B cell (primary cell): Measurements from ENCODE around the gene GJC1. TPM values are rescaled to one million over a fixed set of nuclear protein-coding genes. Genes with fewer than 3 reads are reported as not detected.
"Not testable (repeated sequence)": the region's sequence is repeated elsewhere in the genome, so short reads cannot be mapped to it uniquely, and the experiment has no call there.

ENCODE experiments used
- ATAC-seq: fragments of 200-7000 bp; cut with Tn5 transposase; one replicate; pipeline ENCODE4 v1.10.0; 2021; ENCODE audit warnings: low read depth, mild to moderate bottlenecking, moderate number of reproducible peaks, moderate library complexity
- CTCF ChIA-PET: fragments of 350-600 bp; sonication (Branson Sonifier 250); formaldehyde crosslinking; loops from one replicate; lab custom pipeline; 2021; ENCODE audit warnings: antibody characterized with exemption, inconsistent platforms; lab: Charles Lee
- POLR2A ChIA-PET: fragments of 350-600 bp; sonication (Branson Sonifier 250); formaldehyde crosslinking; loops from one replicate; lab custom pipeline; 2021; ENCODE audit warnings: antibody characterized with exemption; lab: Charles Lee
- DNase-seq: peaks from one replicate; pipeline ENCODE4 v3.0.0; 2013
- H2AFZ ChIP-seq: 2 replicates; pipeline ENCODE4 v1.6.1; 2012; ENCODE audit warnings: mild to moderate bottlenecking, low read depth, low read length; ENCODE audit not compliant: insufficient read depth, poor library complexity, severe bottlenecking
- H3K27ac ChIP-seq, 2 donors: 1 replicate in 1 of 2; 2 replicates in 1 of 2; pipeline ENCODE4 v1.5.1; 2012 to 2013; ENCODE audit warnings: low read length in 2 of 2, mild to moderate bottlenecking in 2 of 2, moderate library complexity in 1 of 2
- H3K27me3 ChIP-seq, 4 experiments: fragments of 200-600 bp in 1 of 4; sonication (generic) in 1 of 4; replicated peaks in 1 of 4; 1 replicate in 2 of 4; 2 replicates in 2 of 4; pipeline versions ENCODE4 v1.6.1 to v1.7.0; 2013 to 2016; ENCODE audit warnings: low read length in 3 of 4, mild to moderate bottlenecking in 2 of 4, mixed read lengths in 1 of 4, moderate library complexity in 1 of 4; ENCODE audit not compliant: insufficient read depth in 4 of 4, control insufficient read depth in 3 of 4; ENCODE audit errors: control extremely low read depth in 1 of 4
- H3K36me3 ChIP-seq, 2 experiments: replicated peaks in 1 of 2; 1 replicate in 1 of 2; 2 replicates in 1 of 2; pipeline versions ENCODE4 v1.6.1 to v1.7.1; 2013; ENCODE audit warnings: low read length in 1 of 2; ENCODE audit not compliant: insufficient read depth in 2 of 2, control insufficient read depth in 1 of 2; ENCODE audit errors: control extremely low read depth in 1 of 2, extremely low read depth in 1 of 2
- H3K4me1 ChIP-seq, 2 donors: fragments of 200-600 bp in 1 of 2; sonication (generic) in 1 of 2; 1 replicate in 1 of 2; 2 replicates in 1 of 2; pipeline versions ENCODE4 v1.5.1 to v1.6.1; 2013 to 2017; ENCODE audit warnings: low read length in 2 of 2; ENCODE audit not compliant: control insufficient read depth in 2 of 2, insufficient read depth in 2 of 2
- H3K4me2 ChIP-seq: replicated peaks from 2 replicates; pipeline ENCODE3; 2012; ENCODE audit warnings: mild to moderate bottlenecking, low read depth, low read length; ENCODE audit not compliant: poor library complexity, severe bottlenecking
- H3K4me3 ChIP-seq, 5 experiments: fragments of 200-600 bp in 1 of 5; sonication (generic) in 1 of 5; 1 replicate in 3 of 5; 2 replicates in 2 of 5; pipeline versions ENCODE4 v1.5.1 to v1.7.0; 2011 to 2016; ENCODE audit warnings: low read length in 4 of 5, mild to moderate bottlenecking in 4 of 5, low read depth in 2 of 5, control low read depth in 1 of 5, moderate library complexity in 1 of 5; ENCODE audit not compliant: insufficient read depth in 1 of 5; ENCODE audit errors: control extremely low read depth in 1 of 5, extremely low read depth in 1 of 5
- H3K79me2 ChIP-seq: fragments of 200-600 bp; sonication (generic); one replicate; pipeline ENCODE4 v1.6.0; 2016; ENCODE audit warnings: low read length; ENCODE audit not compliant: control insufficient read depth, insufficient read depth
- H3K9ac ChIP-seq: fragments of 200-600 bp; sonication (generic); 2 replicates; pipeline ENCODE4 v1.6.1; 2017; ENCODE audit warnings: mild to moderate bottlenecking, low read length, moderate library complexity
- H3K9me3 ChIP-seq, 3 donors: one replicate each; pipeline versions ENCODE4 v1.6.1 to v1.7.1; 2013; ENCODE audit warnings: low read length in 2 of 3; ENCODE audit not compliant: control insufficient read depth in 2 of 3, insufficient read depth in 1 of 3; ENCODE audit errors: control extremely low read depth in 1 of 3
- H4K20me1 ChIP-seq: 2 replicates; pipeline ENCODE4 v1.6.0; 2012; ENCODE audit warnings: mild to moderate bottlenecking, low read length; ENCODE audit not compliant: insufficient read depth, control insufficient read depth, poor library complexity, severe bottlenecking
- H3K27ac Mint-ChIP-seq: one replicate; pipeline ENCODE4 v1.8.0; 2021; ENCODE audit warnings: mixed read lengths
- H3K27me3 Mint-ChIP-seq: one replicate; pipeline ENCODE4 v1.8.0; 2021; ENCODE audit warnings: mixed read lengths
- H3K4me1 Mint-ChIP-seq: one replicate; pipeline ENCODE4 v1.8.0; 2021; ENCODE audit warnings: mixed read lengths
- H3K4me3 Mint-ChIP-seq: one replicate; pipeline ENCODE4 v1.8.0; 2021; ENCODE audit warnings: mixed read lengths
- H3K9me3 Mint-ChIP-seq: one replicate; pipeline ENCODE4 v1.8.0; 2022; ENCODE audit warnings: mixed read lengths; ENCODE audit not compliant: insufficient read depth
- EZH2 ChIP-seq: IDR thresholded peaks from 2 replicates; pipeline ENCODE4 v1.6.1; 2012; ENCODE audit warnings: borderline replicate concordance, low read depth, mild to moderate bottlenecking, moderate library complexity, low read length; ENCODE audit not compliant: insufficient read depth, poor library complexity, severe bottlenecking
- WGBS: methylation state at CpG from one replicate; pipeline ENCODE4 v1.1.5; 2013; ENCODE audit warnings: missing lambda C conversion rate; ENCODE audit not compliant: insufficient coverage; 5-methylcytosine and 5-hydroxymethylcytosine counted together
- intact Hi-C: fragments of 100-400 bp; cut with micrococcal nuclease; formaldehyde crosslinking; loops from one replicate; pipeline ENCODE4 v1.10.0; 2022
- polyA plus RNA-seq: library from polyadenylated mRNA; depleted of rRNA; stranded (reverse); fragments of >200 nt; gene quantifications from 2 replicates; pipeline ENCODE4 v1.2.3, GENCODE V29; 2012
- total RNA-seq, 2 donors: library from RNA; stranded (reverse); fragments of 120-200 nt in 1 of 2; gene quantifications; 1 replicate in 1 of 2; 2 replicates in 1 of 2; pipeline versions ENCODE4 v1.2.3 to v1.2.4, GENCODE V29; 2013 to 2022
- TF ChIP-seq, protein P1 (sequence below): fragments of 200-600 bp; IDR thresholded peaks from one replicate; pipeline ENCODE4 v1.8.0; 2022; ENCODE audit warnings: antibody characterized with exemption, mild to moderate bottlenecking

Gene GJC1
- total and polyA plus RNA-seq, 2 donors (not counting 1 experiment from before 2014, with no cell fraction given), result not detected

DNA sequence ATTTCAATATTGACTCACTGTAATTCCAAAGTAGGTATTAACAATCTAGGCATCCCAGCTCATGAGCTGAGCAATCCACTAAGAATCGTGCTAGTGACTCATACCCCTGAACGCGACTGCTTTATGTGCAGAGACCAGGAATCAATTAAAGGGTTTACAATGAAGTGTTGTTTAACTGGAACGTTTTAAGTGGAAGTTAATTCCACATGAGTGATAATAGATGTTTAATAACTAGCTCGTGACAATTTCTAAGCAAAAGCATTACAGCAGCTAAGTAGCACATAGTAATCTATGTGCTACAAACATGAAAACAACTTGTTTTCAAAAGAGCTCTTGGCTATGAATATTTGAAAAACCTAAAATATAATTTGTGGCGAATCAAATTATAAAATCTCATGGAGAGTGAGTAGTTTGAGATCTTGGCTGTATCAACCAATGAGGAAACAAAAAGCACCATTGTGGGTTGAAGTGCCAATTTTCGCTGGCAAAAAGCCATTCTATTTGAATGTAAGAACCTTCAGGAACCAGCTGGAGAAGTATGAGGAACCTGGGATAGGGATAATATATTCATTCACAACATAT, 9.4 kb downstream of the GJC1 start:
- Histone ChIP-seq H3K4me2 (no peak overlapping the region), H3K4me3 (no peak overlapping the region), H3K27me3 (peaks cover 0 to 8% (median 0%) of the 10 kb centered on the region in 4 experiments), H2AFZ (no peak overlapping the region), H3K36me3 (no peaks in the 10 kb centered on the region), H3K9me3 (no peaks in the 10 kb centered on the region), H3K4me1 (no peaks in the 10 kb centered on the region), H4K20me1 (no peaks in the 10 kb centered on the region), H3K27ac (no peak overlapping the region), H3K9ac (no peak overlapping the region), H3K79me2 (no peaks in the 10 kb centered on the region)
- no peak for TF ChIP-seq EZH2
- TF ChIP-seq, protein P1, sequence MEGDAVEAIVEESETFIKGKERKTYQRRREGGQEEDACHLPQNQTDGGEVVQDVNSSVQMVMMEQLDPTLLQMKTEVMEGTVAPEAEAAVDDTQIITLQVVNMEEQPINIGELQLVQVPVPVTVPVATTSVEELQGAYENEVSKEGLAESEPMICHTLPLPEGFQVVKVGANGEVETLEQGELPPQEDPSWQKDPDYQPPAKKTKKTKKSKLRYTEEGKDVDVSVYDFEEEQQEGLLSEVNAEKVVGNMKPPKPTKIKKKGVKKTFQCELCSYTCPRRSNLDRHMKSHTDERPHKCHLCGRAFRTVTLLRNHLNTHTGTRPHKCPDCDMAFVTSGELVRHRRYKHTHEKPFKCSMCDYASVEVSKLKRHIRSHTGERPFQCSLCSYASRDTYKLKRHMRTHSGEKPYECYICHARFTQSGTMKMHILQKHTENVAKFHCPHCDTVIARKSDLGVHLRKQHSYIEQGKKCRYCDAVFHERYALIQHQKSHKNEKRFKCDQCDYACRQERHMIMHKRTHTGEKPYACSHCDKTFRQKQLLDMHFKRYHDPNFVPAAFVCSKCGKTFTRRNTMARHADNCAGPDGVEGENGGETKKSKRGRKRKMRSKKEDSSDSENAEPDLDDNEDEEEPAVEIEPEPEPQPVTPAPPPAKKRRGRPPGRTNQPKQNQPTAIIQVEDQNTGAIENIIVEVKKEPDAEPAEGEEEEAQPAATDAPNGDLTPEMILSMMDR, result no peak
- Mint-ChIP-seq H3K4me3 (no peak overlapping the region), H3K27ac (no peak overlapping the region), H3K9me3 (no peaks in the 10 kb centered on the region), H3K27me3 (peaks cover 4% of the 10 kb centered on the region), H3K4me1 (no peaks in the 10 kb centered on the region)
- intact Hi-C loops, result no loop called here
- POLR2A ChIA-PET, result no interaction called here
- CTCF ChIA-PET, result no interaction called here
- DNase-seq (no peak), ATAC-seq (no peak)
- 89% methylated on average over 3 of the region's 7 CpGs for WGBS

DNA sequence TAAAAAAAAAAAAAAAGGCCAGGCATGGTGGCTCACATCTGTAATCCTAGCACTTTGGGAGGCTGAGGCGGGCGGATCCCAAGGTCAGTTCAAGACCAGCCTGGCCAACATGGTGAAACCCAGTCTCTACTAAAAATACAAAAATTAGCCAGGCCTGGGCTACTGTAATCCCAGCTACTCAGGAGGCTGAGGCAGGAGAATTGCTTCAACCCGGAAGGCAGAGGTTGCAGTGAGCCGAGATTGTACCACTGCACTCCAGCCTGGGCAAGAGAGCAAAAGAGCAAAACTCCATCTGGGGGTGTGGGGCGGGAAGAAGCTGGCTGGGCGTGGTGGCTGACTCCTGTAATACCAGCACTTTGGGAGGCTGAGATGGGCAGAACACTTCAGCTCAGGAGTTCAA, 11.6 kb downstream of the GJC1 start:
- ATAC-seq, CTCF ChIA-PET, H3K9me3 ChIP-seq, DNase-seq, H3K27ac Mint-ChIP-seq, H3K4me1 ChIP-seq, H3K9ac ChIP-seq, H3K4me1 Mint-ChIP-seq, H3K4me3 ChIP-seq, H4K20me1 ChIP-seq, H3K27me3 Mint-ChIP-seq, H3K27me3 ChIP-seq, H2AFZ ChIP-seq, H3K36me3 ChIP-seq, H3K4me2 ChIP-seq, H3K79me2 ChIP-seq, H3K27ac ChIP-seq, H3K4me3 Mint-ChIP-seq, H3K9me3 Mint-ChIP-seq, intact Hi-C loops: not testable (repeated sequence)
- 93% methylated on average over 3 of the region's 6 CpGs for WGBS
- POLR2A ChIA-PET, result interaction anchor here (0.7 kb wide), 1 partner anchor 425 kb away, joined by 3 read pairs; no protein-coding TSS in a partner anchor
